WERI-Rb-1 (cell line): ENCODE results near the gene IFITM2.

Experiments
- DNase-seq: peaks from one replicate; pipeline ENCODE4 v3.0.0-alpha.2; 2020
- H3K27ac ChIP-seq: fragments of 250-450 bp; sonication (Bioruptor Pico); 2 replicates; pipeline ENCODE4 v1.5.1; 2020; ENCODE audit warnings: mild to moderate bottlenecking, moderate library complexity
- H3K27me3 ChIP-seq: fragments of 250-450 bp; sonication (Bioruptor Pico); 2 replicates; pipeline ENCODE4 v1.5.1; 2021; ENCODE audit warnings: mild to moderate bottlenecking, low read depth, moderate library complexity; ENCODE audit not compliant: insufficient read depth, severe bottlenecking
- H3K36me3 ChIP-seq: fragments of 250-450 bp; sonication (Bioruptor Pico); 2 replicates; pipeline ENCODE4 v1.5.1; 2020; ENCODE audit warnings: mild to moderate bottlenecking, moderate library complexity
- H3K4me3 ChIP-seq: 2 replicates; pipeline ENCODE4 v1.5.1; 2011; ENCODE audit warnings: low read depth, mild to moderate bottlenecking, control low read depth, low read length
- H3K9me3 ChIP-seq: fragments of 250-450 bp; sonication (Bioruptor Pico); 2 replicates; pipeline ENCODE4 v1.5.1; 2021; ENCODE audit warnings: mild to moderate bottlenecking, moderate library complexity; ENCODE audit not compliant: severe bottlenecking
- CTCF ChIP-seq: IDR thresholded peaks from 2 replicates; pipeline ENCODE4 v1.5.1; 2011; ENCODE audit warnings: low read depth, mild to moderate bottlenecking, control low read depth, inconsistent platforms, low read length

IFITM2 gene

DNA sequence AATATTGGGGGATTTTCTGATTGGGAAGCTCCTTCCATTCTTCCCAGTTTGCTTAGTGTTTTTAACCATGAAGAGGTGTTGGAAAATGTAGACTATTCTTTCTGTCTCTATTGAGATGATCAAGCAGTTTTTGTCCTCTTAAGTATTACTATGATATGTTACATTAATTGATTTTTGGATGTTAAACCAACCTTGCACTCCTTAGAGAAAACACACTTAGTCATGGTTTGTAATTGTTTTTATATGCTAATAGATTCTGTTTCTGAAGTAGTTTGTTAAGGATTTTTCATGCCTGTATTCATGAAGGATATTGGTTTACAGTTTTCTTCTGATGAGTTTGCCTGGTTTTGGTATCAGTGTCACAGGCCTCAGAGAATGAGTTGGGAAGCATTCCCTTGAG is 31.4 kb upstream of the IFITM2 start:
- no peak for TF ChIP-seq CTCF
- peaks cover 2% of the 10 kb centered on the region for H3K9me3 ChIP-seq
- no peak overlapping the region for H3K27ac ChIP-seq
- no peak for DNase-seq
- no peaks in the 10 kb centered on the region for H3K36me3 ChIP-seq
- H3K27me3 ChIP-seq = peaks cover 20% of the 10 kb centered on the region
- H3K4me3 ChIP-seq = no peak overlapping the region

GRCh38 chr11:278001-278951 is 29.3 kb upstream of the IFITM2 start, which contains the start of gene NLRP6:
Gene NLRP6, plus strand, starts transcription at chr11:278407. Its CDS starts 163 bp downstream, at chr11:278570.
- peaks cover 33% of the 10 kb centered on the region for H3K27me3 ChIP-seq
- H3K36me3 ChIP-seq = no peaks in the 10 kb centered on the region
- H3K4me3 ChIP-seq = no peak within 1 kb of the TSS
- DNase-seq = no peak
- no peak within 1 kb of the TSS for H3K27ac ChIP-seq
- no peak for TF ChIP-seq CTCF
- H3K9me3 ChIP-seq = peaks cover 2% of the 10 kb centered on the region

DNA sequence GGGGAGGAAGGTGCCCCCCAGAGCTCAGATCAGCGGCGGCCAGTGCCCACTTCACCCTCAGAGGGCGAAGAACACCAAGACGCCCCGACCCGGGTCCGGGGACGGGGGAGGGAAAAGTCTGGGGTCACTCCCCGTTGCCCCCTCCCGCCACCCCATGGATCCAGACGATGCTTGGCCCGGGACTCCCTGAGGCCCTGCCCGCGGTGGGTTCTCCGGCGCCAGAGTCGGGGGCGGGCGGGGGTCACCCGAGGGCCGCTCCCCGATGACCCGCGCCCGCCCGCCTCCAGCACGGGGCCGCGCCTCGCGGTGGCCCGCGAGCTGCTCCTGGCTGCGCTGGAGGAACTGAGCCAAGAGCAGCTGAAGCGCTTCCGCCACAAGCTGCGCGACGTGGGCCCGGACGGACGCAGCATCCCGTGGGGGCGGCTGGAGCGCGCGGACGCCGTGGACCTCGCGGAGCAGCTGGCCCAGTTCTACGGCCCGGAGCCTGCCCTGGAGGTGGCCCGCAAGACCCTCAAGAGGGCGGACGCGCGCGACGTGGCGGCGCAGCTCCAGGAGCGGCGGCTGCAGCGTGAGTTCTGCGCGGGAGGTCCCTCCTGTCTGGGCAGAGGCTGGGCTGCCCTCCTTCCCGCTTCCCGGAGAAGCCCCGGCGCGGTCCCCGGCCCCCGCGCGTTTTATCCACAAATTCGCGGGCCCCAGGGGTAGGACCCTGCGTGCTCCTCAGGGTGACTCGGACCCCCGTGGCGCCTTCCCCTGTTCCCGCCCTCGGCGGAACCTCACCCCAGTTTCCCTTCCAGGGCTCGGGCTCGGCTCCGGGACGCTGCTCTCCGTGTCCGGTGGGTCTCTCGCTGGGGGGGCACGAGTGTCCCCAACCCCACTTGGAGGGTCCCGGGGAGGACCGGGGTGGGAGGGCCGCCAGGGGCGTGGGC is 28.3 kb upstream of the IFITM2 start:
- Histone ChIP-seq H3K27me3 (peaks cover 33% of the 10 kb centered on the region), H3K9me3 (peaks cover 2% of the 10 kb centered on the region), H3K36me3 (no peaks in the 10 kb centered on the region), H3K4me3 (no peak overlapping the region), H3K27ac (no peak overlapping the region)
- DNase-seq = no peak
- no peak for TF ChIP-seq CTCF

DNA sequence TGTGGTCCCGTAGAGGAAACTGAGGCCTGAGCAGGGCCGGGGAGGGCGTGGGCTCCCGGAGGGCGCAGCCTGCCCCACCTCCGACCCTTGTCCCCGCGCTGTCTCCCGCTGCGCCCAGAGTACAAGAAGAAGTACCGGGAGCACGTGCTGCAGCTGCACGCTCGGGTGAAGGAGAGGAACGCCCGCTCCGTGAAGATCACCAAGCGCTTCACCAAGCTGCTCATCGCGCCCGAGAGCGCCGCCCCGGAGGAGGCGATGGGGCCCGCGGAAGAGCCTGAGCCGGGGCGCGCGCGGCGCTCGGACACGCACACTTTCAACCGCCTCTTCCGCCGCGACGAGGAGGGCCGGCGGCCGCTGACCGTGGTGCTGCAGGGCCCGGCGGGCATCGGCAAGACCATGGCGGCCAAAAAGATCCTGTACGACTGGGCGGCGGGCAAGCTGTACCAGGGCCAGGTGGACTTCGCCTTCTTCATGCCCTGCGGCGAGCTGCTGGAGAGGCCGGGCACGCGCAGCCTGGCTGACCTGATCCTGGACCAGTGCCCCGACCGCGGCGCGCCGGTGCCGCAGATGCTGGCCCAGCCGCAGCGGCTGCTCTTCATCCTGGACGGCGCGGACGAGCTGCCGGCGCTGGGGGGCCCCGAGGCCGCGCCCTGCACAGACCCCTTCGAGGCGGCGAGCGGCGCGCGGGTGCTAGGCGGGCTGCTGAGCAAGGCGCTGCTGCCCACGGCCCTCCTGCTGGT is 27.5 kb upstream of the IFITM2 start:
- Histone ChIP-seq H3K36me3 (no peaks in the 10 kb centered on the region), H3K4me3 (peak overlapping the region; percentile 36), H3K27ac (no peak overlapping the region), H3K9me3 (peaks cover 2% of the 10 kb centered on the region), H3K27me3 (peaks cover 33% of the 10 kb centered on the region)
- TF ChIP-seq CTCF = 0 out of 2 replicates have a peak, but pooled peaks have one; percentile 2
- peak; percentile 20 for DNase-seq

GRCh38 chr11:280706-281485 is 26.7 kb upstream of the IFITM2 start:
- H3K27ac ChIP-seq = no peak overlapping the region
- no peaks in the 10 kb centered on the region for H3K36me3 ChIP-seq
- peak; percentile 11 for DNase-seq
- peaks cover 33% of the 10 kb centered on the region for H3K27me3 ChIP-seq
- TF ChIP-seq CTCF = no peak
- H3K4me3 ChIP-seq = peak overlapping the region; percentile 36
- H3K9me3 ChIP-seq = peaks cover 2% of the 10 kb centered on the region
